Measurements from ENCODE around the gene IL1R2.

GRCh38 chr2:101974663-101975062 is 17.1 kb upstream of the IL1R2 start:
- no peak for TF ChIP-seq CTCF (IDR thresholded peaks at IDR 0.05)
- no peak for TF ChIP-seq EP300 (IDR thresholded peaks at IDR 0.05)
- TF ChIP-seq POLR2AphosphoS5 (IDR thresholded peaks at IDR 0.05) = no peak
- TF ChIP-seq POLR2A (IDR thresholded peaks at IDR 0.05) = no peak

All from suprapubic skin (tissue), 4 donors.